Femur (tissue), 1 donor: Measurements from ENCODE around the gene MAN2C1.
A peak's percentile ranks its signal among the peaks of the same experiment; 100 is the strongest.
"Not testable (repeated sequence)": the region's sequence is repeated elsewhere in the genome, so short reads cannot be mapped to it uniquely, and the experiment has no call there.

Experiments used
- DNase-seq: peaks from one replicate; pipeline ENCODE4 v3.0.0-alpha.2; 2017

The MAN2C1 gene

DNA sequence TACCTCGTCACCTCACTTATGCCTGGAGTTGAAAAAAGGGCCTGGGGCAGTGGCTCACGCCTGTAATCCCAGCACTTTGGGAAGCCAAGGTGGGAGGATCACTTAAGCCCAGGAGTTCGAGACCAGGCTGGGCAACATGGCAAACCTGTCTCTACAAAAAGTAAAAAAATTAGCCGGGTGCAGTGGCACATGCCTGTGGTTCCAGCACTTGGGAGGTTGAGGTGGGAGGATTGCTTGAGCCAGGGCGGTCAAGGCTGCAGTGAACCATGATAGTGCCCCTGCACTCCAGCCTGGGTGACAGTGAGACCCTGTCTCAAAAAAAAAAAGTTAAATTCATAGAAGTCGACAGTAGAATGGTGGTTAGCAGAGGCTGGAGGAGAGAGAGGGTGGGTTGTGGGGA lies 26.2 kb downstream of the MAN2C1 start:
- DNase-seq, result no peak

GRCh38 chr15:75339531-75340240 lies 28.7 kb downstream of the MAN2C1 start:
- DNase-seq, result no peak

GRCh38 chr15:75338661-75339240 lies 29.7 kb downstream of the MAN2C1 start:
- no peak for DNase-seq

DNA sequence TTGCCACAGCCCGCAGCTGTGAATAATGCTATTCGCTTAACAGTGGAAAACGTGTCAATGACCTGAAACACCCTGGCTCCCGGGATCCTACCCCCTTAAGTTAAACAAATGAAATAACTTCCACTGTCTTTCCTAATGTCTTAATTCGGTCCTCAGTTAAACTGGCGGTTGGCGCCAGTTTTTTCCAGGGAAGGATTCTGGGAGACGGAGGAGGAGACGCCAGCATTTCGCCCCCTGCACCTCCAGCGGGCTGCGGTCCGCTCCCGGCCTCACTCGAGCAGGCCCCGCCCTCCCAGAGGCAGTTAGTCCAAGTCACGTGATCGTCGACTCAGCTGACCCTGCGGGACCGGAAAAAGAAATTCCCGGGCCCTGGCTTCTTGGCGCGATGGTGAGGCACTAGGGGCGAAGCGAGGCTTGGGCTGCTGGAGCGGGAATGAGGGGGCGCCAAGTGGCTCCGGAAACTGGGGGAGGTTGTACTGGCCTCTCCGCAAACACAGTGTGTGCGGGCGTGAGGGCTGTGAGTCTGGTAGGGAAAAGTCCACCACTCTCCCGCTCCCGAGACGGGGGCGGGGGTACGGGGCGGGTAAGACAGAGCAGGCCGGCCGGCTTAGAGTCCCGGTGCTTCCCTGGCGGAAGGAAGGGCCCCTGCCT lies 32.6 kb downstream of the MAN2C1 start, which contains the start of gene COMMD4:
COMMD4 (plus strand) TSS at position 359 of the 651 bp plus-strand sequence; CDS start at position 386, 27 bp downstream.
- peak; percentile 97 for DNase-seq

- DNase-seq, result no peak
These were observed 33.1 kb downstream of the MAN2C1 start for GRCh38 chr15:75335313-75335704.

GRCh38 chr15:75333654-75334419 lies 34.6 kb downstream of the MAN2C1 start:
- DNase-seq, result not testable (repeated sequence)

GRCh38 chr15:75332093-75332492 lies 36.3 kb downstream of the MAN2C1 start:
- DNase-seq, result not testable (repeated sequence)

DNA sequence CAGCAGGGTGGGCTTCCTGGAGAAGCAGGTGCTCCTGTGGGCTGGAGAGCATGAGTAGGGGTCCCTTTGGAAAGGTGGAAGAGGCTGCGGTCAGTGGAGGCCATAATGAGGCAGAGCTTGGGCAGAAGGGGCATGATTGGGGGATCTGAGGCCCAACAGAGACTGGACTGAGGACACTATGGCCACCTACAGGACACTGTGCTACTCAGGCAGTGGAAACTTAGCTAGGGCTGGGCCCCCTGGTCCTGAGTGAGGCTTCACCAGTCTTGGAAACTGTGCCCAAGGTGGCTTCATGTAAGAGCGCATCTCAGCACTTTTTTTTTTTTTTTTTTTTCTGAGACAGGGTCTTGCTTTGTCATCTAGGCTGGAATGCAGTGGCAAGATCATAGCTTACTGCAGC lies 38.8 kb downstream of the MAN2C1 start:
- no peak for DNase-seq

DNA sequence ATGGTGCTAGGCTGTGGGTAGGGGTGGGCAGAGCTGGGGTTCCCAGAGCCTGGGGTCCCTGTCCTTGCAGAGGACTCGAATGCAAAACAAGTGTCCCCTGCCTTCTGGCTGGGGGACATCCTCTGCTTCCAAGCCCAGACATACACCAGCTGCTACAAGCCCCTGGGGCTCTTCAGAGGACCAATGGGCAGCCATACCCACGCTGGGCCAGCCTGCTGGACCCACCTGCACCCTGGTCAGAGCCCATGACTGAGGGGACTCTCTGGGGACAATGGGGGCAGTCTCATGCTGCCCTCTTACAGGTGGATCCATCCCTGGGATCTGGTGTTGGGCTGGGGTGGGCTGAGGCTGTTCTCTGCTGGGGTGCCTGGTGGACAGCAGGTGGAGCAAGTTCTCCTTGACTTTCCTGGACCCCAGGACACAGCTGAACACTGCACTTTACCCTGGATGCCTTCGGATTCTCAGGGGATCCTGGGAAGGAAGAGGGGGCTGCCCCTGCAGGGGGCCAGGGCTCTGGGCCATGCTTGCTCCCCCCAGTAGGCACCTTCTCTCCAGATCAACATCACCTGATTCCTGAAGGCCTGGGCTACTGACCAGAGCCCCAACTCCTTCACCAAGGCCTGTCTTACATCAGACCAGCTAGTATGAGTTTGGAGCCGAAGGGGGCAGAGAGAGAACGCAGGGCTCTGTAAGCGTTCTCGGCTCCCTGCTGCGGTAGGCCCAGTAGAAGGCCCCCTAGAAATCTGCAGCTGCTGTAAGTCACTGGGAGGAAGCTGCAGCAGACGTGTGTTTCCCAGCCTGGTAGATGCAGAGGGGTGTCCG lies 39.7 kb downstream of the MAN2C1 start:
- DNase-seq, result no peak

DNA sequence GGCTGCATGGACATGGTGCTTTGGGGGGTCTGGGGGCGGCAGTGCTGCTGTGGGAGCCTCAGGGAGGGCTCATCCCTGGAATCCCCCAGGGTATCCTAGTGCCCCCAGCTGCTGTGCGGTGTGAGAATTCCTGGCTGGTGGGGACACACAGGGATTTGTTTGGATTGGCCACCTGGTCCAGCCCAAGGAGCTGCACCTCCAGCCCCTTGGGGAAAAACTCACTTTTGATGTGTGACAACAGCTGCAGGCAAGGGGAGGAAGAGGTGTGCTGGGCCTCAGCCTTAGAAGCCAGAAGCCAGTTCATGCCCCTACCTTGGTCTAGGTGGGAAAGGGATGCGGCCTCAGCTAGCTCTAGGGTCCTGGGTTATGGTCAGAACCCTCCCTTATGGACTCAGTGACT lies 40.9 kb downstream of the MAN2C1 start:
- DNase-seq, result no peak

DNA sequence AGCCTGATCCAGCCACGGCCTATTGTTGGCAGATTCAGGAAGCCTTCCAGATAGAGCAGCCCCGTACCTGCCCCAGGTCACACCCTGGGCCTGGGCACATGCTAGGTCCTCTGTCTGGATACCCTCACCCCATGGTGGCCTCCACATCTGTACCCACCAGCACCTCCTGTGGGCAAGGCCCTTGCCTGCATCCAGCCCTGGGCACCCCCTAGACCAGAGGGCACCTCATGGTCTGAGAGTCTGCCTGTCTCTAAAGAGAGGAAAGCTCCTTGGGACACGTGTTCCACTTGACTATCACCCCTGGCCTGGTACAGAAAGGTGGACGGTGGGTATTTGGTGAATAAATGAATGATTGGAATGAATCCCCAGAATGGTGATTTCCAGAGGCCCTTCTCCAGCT lies 41.4 kb downstream of the MAN2C1 start:
- DNase-seq, result no peak

DNA sequence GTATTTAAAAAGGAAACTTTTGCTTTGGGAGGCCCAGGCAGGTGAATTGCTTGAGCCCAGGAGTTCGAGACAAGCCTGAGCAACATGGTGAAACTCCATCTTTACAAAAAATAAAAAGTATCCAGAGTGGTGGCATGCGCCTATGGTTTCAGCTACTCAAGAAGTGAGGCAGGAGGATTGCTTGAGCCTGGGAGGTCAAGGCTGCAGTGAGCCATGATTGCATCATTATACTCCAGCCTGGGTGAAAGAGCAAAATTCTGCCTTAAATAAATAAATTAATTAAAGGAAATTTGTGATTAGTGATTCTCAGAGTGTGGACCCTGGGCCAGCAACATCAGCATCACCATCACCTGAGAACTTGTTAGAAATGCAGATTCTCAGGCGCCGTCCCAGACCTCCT lies 42.5 kb downstream of the MAN2C1 start:
- no peak for DNase-seq

DNA sequence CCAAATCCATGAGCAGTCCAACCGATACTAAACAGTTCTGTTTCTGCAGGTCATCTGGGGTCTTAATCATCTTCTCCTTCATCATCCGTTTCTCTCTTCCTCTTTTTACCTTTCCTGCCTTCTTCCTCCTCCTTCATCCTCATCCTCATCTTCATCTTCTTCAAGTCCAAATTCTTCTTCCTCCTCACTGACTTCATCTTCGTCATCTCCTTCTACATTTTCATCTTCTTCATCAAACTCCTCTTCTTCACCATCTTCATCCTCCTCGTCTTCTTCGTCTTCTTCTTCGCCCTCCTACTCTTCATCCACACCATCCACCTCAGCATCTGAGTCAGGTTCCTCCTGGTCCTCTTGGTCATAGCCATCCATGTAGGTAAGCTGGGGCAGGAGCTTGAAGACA lies 46.7 kb downstream of the MAN2C1 start:
- DNase-seq, result no peak

GRCh38 chr15:75319231-75319897 lies 49.0 kb downstream of the MAN2C1 start:
- not testable (repeated sequence) for DNase-seq

- no peak for DNase-seq
These were observed 53.7 kb downstream of the MAN2C1 start for GRCh38 chr15:75314552-75315290.

GRCh38 chr15:75313116-75313845 lies 55.1 kb downstream of the MAN2C1 start:
- DNase-seq, result no peak

DNA sequence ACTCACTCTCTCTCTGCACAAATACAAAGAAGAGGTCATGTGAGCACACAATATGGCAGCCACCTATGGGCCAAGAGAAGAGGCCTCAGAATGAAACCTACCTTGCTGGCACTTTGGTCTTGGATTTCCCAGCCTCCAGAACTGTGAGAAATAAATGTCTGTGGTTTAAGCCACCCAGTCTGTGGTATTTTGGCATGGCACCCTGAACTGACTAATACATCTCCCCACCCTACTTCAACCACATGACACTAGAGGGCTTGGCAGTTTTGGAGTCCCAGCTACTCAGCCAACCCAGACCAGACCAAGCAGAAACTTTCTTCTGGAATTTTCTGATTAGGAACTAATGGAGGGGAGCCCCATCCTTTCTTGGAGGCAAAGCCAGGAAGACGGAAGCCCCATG lies 55.9 kb downstream of the MAN2C1 start:
- DNase-seq, result not testable (repeated sequence)

GRCh38 chr15:75309711-75310110 lies 58.7 kb downstream of the MAN2C1 start:
- no peak for DNase-seq

DNA sequence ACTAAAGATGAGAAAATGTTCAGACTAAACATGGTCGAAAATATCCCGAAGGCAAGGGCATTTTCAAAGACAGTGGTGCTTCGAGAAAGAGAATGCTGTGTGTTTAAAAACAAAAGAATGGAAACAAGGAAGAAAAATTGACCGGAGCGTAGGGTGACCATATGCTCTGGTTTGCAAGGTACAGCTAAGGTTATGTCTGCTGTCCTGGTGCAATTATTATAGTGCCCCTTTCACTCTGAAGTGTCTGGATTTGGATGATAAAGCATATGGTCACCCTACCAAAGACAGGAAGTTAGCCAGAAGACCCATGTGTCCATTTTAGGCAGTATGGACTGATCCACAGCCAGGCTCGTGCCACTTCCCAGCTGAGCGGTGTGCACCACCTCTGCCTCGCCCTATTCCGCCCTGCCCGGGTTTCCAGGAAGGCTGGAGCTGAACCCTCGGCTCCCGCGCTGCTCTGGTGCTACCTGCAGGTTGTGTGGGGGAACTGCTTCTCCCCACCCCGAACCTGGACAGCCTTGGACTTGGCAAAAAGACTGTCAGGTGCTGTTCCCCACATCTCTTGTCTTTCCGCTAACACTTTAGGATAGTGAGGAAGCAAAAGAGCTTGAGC lies 60.5 kb downstream of the MAN2C1 start:
- no peak for DNase-seq

DNA sequence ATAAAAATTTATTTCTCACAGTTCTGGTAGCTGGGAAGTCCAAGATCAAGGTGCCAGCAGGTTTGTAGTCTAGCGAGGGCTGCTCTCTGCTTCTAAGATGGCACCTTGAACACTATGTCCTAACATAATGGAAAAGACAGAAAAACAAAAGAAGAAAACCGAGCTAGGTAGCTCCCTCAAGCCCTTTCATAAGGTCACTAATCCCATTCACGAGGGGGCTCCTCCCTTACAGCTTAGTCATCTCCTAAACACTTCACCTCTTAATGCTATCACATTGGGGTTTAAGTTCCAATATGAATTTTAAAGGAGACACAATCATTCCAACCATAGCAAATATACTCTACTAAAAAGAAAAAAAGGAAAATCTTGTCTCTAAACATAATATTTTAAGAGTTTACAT lies 62.2 kb downstream of the MAN2C1 start:
- no peak for DNase-seq
